Fibroblast of skin of scalp (primary cell): ENCODE results near the gene FXYD6.
A peak's percentile ranks its signal among the peaks of the same experiment; 100 is the strongest.

Experiments used
- DNase-seq: peaks from one replicate; pipeline ENCODE4 v3.0.0-alpha.2; 2013

The FXYD6 gene

DNA sequence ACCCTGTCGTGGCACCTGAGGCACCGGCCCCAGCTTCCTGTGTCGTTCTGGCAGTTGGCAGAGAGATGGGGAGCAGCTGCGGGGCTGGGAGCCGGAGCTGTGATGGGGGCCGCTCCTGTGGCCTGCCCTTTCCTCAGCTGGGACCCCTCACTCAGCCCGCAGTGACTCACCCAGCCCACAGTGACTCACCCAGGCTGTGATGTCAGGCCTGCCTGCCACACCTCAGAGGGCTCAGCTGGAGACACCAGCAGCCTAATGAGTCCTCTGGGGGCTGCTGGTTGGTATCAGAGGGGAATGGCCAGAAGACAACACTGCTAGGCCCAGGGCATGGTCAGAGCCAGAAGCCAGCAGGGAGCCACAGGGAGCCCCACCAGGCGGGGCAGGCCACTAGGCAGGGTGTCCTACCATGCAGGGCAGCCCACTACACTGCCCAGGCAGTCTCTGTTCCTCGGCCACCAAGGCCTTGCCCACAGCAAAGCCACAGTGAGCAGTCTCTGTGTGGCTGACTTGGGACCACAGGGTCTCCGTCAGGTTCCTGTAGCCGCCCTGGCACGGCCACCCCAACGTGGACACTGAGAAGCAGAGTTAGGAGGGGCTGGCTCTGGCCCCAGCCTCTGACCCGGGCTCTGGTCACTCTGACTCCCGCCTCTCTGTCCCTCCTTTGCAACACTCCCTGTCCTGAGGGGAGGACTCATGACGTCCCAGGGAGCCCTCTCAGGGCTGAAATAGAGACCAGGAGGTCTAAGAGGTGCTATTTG is 47.7 kb downstream of the FXYD6 start:
- DNase-seq, result peak; percentile 63

DNA sequence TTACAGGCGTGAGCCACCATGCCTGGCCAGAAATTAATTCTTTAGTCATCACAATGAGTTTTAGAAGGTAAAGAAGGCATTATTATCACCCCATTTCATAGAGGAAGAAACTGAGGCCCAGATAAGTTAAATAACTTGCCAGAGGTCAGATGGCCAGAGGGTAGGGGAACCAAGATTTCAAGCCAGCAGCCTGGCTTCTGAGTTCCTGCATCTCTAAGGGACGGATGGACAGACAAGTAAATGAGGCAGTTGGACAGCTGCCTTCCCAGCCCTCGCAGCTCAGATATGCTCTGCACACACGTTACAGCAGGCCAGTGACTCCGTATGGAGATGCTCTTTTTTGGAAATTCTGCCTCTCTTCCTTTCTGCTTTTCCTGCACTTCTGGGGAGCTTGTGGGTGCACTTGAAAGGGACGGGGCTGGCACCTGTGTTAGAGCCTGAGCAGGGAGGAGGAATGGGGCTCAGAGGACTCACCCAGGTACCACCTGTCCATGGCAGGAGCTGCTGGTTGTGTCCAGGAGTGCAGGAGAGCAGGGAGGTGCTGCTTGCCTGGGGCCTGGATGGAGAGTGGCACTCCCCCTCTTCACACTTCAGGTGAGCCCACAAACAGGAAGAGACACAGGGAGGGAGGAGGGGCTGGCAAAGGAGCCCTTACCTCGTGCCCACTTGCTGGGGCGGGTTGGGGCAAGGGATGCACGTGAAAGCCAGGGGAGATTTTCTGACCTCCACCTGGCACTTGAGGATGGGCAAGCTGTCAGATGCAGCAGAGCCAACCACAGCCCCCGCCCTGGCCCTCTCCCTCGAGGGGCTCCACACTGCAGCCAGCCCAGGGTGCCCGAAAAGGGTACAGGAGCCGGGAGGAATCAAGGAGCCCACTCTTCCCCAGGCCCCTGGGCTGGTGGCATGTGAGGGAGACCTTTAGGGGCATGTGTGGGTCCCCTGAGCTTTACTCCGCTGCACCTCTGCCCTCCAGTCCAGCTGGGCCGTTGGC is 48.6 kb downstream of the FXYD6 start:
- no peak for DNase-seq

DNA sequence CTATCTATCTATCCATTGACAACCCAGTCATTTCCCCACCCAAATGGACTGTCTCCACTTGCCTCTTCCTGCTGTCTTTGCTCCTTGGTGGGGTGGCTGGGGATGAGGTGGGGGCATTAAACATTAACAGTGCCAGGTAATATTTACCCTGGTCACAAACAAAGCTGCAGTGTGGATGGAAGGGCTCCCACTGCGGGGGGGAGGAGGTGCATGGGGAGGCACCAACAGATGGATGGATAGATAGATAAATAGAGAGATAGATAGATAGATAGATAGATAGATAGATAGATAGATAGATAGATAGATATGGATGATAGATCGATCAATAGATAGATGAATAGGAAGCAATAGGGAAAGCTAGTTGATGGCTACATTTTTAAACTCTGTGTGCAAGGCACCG is 49.6 kb downstream of the FXYD6 start:
- DNase-seq, result no peak

DNA sequence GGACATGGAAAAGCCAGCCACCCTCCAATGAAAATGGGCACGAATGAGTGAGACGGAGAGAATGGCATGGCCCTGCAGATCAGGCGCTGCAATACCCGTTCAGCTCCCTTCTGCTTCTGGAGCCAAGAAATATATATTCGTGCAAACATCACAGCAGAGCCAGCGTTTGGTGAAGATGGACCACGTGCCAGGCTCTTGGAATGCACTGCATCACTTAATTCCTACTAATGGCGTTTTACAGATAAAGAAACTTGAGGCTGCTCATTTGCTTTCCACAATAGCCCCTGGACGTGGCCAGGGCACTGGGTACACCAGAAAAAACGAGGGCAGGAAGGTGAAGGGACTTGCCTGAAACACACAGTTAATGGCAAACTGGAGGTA is 50.3 kb downstream of the FXYD6 start:
- no peak for DNase-seq

DNA sequence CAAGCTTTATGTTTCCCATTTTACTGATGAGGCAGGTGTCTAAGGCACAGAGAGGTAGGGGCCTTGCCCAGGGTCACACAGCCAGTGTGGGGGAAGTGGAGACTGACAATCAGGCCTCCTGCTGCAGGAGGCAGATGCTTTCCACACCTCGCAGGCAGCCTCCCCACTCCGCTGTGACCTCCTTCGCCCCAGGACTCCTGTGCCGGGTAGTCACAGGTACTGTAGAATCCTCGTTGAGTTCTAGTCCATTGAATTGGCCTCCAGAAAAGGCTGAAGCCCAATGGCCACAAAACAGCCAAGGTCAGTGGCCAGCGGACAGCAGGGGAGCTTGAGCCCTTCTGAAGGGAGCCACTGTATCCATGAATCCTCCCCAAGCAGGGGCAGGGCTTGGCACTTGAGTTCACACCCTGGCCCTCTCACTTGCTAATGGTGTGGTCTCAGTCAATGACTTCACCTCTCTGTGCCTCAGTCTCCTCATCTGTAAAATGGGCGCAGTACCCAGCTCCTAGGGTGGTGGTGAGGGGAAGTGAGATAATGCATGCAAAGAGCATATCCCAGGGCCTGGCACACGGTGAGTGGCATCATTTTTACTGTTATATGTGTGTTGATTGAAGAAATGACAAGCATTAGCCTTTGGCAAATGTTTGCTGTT is 50.8 kb downstream of the FXYD6 start:
- no peak for DNase-seq

DNA sequence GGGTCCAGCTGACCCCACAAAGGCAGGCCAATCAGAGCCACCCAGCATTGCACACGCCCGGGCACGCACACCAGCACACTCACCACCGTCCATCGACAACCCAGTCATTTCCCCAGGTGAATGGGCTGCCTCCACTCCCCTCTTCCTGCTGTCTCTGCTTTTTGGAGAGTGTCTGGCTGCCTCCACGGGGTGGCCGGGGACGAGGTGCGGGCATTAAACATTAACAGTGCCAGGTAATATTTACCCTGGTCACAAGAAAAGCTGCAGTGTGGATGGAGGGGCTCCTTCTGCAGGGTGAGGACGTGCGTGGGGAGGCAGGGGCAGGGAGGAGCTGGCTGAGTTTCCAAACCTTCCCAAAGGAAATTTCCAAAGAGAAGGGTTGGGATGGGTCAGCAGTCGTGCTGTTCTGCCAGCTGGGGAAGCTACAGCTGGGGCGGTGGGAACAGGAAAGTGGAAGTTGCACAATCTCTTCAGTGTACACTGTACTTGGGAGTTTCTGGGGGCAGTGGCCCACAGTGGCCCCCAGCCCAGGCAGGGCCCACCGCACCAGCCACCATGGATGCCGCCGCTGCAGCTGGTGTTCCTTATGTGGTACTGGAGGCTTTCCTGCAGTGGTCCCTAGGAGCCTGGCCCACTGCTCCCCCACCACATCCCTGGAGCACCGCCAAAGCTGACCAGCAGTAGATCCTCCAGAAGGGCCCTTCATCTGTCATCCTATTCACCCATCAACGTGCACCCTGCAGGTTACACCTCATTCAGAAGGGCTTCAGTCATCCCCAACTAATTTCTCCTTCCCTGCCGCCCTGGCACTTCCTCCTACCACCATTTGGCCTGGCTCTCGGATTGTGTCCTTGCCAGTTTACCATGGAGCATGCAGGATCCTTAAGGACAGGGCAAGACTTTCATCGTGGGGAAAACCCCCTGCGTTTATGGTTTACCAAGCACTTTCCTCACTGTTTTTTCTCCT is 51.6 kb downstream of the FXYD6 start, which contains the start of gene FXYD2:
TSS of gene FXYD2 (minus strand) at position 174 of the 967 bp plus-strand sequence. CDS start at position 108, 66 bp downstream.
- no peak for DNase-seq

DNA sequence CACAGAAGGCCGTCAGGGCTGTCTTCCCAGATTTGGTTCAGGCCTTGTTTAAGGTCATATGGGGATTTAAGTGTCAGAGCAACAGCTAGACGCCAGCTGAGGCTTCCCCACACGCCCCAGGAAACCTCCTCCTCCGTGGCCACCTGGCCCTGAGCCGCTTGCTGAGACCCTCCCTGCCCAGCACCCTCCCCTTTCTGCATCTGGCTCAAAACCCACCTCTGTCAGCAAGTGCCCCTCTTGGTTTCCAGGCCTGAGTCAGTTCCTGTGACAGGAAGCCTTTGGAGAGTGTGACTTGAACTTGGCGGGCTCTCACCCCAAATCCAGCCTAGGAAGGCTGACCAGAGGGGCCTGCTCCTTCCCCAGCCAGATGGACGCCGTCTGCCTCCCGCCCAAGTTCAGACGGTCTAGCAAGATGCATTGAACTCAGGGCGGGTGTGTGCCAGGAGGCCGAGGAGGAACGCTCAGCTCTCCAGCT is 52.5 kb downstream of the FXYD6 start:
- DNase-seq, result no peak

DNA sequence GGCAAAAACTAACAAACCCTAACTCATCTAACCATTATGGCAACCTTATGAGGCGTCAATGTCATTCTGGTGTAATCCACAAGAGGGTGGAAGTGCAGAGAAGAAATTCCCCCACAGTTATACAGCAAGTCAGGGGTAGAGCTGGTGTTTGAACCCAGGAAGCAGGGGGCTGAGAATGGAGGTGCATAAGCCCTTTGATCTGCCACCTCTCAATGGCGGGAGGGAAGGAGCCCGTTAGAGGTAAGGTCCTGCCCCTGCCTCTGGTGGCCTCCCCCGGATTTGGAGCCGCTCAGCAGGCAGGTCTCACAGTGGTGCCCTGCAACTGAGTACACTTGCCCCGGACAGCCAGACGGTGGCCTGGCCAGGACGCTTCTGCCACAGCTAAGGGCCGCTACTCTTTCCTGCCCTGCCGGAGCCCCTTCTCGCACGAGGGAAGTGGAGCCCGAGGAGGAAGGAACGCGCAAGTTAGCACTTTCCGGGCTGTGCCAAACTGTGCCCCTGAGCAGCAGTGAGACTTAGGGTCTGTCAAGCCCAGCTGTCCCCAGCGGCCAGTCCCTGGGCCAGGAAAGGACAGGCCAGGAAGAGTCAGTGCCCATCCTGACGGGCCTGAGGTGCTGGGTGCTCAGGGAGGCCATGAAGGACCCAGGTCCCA is 53.0 kb downstream of the FXYD6 start:
- no peak for DNase-seq

DNA sequence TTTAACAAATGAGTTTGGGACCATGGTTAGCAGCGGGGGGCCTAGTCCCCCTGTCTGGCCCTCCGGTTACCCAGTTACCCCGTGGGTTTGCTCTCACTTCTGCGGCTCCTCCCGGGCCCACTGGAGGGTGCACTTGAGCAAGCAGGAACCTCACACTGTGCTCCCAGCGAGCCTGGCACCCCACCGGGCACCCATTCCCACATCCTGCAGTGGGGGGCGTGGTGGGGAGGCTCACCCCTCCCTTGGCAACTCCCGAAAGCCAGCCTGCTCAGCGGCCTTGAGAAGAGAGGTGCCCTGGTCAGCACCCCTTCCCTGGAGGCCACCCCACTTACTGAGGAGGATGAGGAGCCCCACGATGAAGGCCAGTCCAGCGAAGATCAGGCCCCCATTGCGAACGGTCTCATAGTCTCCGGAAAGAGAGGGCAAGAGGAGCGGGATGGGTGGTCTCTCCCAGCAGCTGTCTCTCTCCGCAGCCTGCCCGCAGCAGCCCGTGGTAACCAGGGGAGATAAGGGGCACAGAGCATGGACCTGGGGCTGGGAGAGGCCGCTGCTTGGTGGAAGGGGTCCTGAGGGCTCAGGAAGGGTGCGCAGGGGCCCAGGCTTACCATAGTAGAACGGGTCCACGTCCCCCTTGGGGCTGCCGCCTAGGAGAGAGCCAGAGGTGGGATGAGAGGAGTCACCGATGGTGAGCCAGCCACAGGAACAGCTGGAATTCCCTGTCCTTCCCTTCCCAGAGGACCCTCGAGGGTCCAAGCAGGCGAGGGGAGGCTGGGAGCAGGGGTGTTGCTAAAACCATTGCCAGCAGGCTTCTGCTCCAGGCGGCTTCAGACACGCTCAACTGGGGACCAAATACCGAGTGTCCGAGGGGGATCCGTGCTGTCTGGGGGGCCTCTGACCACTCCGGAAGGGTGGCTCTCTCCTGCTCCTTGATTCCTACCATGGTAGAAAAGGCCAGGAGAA is 54.1 kb downstream of the FXYD6 start:
- DNase-seq, result peak; percentile 25

DNA sequence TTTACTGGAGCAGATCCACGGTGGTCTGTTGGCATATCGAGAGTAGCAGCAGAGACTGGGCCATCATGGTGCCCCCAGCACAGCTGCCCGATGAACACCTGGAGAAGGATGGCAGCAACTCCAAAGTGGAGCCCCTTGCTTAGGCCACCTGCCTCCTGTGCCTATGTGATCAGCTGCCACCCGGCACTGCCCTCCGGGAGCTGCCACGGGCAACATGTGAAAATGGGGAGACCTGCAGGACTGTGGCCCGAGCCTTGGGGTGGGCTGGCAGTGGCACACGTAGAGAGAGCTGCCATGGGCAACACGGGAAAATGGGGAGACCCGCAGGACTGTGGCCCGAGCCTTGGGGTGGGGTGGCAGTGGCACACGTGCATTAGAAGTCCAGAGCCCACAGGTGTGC is 55.0 kb downstream of the FXYD6 start:
- DNase-seq, result no peak

DNA sequence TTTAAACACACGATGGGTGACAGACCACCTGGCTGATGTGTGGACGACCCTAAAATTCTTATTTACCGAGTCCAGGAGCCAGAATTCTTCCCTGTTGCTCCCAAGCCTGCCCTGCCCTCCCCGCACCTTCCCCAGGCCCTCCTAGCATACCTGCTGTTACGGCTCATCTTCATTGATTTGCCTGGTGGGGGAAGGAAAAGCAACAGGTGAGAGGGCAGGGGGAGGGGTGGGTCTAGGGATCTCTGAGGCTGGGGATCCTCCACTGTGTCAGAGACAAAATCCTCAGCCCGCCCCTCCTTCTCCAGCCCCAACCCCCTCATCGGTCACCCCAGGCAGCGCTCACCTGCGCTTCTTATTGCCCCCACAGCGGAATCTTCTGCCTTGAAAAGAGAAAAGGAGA is 55.9 kb downstream of the FXYD6 start:
- no peak for DNase-seq

DNA sequence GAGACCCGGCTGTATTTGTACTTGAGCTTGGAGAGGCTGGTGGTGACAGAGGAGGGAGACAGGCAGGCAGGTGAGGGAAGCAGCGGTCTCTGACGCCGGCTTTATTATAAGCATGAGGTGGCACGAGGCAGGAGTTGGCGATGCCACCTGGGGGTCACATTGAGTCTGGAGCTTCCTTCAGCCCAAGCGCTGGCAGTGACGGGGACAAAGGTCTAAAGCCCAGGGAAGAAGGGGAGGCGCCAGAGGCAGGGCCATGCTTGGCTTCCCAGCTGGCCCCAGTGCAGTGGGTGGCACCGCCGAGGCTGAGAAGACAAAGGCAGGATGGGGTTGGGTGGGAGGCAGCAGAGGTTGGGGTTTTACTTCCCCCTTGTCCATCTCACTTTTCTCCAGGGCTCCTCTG is 56.4 kb downstream of the FXYD6 start:
- no peak for DNase-seq

DNA sequence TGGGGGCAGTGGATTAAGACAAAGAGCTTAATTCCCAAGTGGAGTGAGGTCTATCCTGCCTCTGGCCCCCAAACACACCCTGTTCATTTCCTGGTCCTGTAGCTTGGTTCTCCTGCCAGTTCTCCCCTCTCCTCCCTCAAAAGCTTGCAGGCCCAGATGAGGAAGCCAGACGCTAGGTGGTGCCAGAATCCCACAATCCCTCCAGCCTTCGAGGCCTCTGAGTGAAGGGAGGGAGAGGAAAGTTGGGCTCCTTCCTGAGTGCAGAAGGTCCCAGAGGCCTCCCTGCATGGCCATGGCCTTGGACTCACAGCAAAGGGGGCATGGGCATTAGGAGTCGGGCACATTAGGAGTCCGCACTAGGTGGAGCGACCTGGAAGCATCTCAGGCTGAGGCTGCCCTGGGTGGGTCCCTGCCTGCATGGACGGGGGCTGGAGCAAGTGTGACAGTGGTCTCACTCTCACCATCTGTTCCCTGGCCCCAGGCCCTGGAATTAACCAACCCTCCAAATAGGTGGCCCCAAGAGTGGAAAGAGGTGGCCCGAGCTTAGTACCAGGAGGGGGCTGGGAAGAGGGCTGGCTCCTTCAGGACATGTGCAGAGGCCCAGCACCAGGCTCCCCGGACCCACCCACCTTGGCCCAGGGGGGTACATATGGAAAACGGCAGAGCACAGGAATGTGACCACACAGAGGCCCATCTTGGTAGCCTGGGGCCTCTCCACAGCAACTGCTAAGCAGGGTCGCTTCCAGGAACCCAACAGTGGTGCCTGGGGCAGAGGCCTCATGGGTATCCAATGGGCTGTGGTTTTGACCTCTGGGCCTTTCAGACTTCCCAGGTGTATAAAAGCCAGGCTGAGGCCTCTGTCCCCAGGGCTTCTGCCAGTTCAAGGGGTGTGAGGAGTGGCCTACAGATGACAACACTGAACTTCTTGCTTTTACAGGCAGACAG is 57.1 kb downstream of the FXYD6 start:
- DNase-seq, result peak; percentile 74

DNA sequence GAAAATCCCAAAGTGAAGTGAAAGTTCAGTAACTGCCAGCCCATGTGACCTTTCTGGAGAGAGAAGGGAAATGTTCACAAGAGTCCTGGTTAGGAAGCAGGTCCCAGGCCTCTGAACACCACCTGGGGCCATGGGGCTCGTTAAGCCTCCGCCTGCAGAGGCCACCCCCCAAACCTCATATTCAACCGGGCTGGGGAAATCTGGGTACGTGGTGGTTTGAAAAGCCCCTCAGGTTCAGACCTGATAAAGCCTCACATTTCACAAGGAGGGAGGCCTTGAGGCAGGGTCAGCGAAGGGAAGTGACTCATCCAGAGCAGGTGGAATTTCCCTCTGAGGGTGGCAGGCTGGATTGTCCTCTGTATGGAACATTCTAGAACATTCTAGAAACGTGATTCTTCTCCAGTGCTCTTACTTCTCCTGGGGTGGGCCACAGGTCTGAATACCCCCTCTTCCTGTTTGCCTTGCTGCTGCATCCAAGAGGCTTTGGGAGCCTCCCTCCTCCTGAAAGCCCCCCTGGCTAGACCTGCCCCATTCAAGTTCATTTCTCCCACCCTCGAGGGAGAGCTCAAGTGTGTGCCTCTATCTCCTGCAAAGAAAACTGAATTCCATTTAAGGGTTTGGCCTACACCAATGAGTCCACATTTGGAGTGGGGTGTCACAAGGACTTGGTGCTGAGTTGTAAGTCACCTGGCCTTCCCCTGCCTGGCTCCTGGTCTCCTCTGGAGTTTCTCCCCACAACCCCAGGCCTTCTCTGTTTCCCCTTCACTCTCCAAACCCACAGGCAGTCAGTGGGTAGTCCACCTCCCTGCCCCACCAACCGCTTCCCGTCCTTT is 58.2 kb downstream of the FXYD6 start:
- DNase-seq, result no peak

DNA sequence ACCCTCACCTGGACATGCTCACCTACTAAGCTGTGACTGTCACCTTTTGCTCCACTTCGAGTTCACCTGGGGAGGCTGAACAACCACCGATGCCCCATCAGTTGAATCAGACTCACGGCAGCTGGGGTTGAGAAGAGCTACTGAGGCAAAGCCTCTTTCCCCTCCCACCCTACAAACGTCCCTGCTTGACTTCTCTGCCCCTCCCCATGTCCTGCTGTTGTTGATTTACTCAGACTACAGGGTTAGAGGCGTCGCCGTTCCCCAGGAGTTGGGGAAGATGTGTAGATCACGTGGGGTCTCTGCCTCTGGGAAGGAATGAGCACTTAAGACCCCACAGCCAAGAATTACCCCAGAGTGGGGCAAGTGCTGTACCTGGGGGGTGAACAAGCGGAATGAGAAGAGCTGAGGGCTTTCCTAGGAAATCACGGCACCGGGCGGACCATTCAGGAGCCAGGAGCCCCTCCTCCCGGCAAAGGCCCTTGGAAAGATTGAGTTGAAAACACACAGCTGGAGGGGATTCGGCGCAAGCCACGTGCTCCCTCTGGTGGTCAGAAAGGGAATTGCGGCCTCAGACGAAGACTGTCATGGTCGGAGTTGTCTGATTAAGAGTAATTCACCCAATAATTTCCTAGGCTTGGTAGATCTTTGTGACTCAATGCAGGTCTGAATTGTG is 59.0 kb downstream of the FXYD6 start:
- peak; percentile 75 for DNase-seq

DNA sequence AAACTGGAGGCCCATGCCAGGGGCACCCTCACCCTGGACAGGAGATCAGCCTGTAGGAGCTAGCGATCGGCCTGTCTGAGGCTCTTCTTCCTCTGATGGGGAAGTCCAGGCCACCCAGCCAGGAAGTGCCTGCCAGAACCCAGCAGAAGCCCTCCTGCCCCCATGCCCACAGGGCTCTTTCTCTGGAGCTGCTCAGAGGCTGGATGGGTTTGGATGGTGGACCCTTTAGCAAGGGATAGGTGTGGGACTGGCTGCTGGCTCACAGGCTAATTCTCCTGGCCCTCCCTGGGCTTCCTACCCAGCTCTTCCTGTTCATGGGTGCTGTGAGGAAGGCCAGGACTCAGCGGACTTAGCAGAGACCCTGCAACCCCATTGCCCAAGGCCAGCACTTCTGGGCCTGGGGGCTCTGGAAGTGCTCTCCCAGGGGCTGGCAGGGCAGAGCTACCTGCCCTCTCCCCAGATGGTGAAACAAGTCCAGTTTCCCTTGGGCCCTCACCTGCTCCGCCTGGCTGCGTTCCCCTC is 59.6 kb downstream of the FXYD6 start:
- no peak for DNase-seq
